ENCODE results near the gene RAD23B.

Gene RAD23B

DNA sequence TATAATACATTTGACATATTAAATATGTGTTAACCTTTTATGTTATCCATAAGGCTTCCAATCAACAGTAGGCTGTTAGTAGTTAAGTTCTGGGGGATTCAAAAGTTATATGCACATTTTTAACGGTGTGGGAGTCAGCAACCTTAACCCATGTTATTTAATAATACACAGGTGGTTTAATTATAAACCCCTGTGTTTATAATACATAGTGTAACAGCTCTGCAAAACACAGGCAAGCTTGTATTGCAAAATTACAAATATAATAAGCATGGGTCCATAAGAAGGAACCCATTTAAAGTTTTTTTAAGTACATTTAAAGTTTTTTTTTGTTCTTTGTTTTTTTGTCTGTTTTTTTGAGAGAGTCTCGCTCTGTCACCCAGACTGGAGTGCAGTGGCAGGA, 14.5 kb upstream of the RAD23B start:
- DNase-seq (ENCODE audit: low read depth in 2 of 2), result no peak

DNA sequence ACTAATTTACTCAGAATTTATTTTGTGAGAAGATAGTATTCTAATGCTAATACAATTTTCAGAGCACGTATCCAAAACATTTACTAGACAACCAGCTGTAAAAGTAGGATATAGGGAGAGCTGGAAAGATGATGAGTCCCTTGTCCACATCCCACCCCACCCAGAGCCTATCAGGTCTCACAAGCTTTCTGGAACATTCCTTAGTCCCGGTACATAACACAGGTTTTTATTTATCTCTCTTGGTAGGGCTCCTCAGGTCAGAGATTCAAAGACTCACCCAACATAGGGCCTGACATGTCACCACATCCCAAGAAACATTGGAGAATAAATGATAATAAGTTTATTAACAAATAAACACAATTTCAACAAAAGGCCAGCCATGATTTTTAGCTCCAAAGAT, 13.8 kb upstream of the RAD23B start:
- no peak for DNase-seq (ENCODE audit: low read depth in 2 of 2)

- DNase-seq (ENCODE audit: low read depth in 2 of 2), result no peak
Observed at GRCh38 chr9:107269681-107270080, 13.4 kb upstream of the RAD23B start.

GRCh38 chr9:107270082-107270481, 13.0 kb upstream of the RAD23B start:
- DNase-seq (ENCODE audit: low read depth in 2 of 2), result no peak

DNA sequence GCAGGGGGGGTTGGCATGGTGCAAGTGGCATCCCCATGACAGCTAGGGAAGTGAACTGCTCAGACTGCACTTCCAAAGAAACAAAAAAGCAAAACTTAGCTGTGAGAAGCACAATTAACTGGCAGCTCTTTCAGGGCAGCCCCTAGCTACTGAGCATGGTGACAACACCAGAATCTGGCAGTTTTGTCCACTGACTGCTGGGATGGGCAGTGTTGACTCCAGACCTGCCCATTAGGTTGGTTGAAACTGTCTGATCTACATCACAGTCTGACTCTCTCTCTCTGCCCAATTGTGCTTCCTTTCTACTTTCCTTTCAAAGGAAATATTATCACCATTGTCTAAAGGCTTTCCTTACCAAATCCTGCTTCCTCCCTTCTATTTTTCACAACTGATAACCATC, 12.5 kb upstream of the RAD23B start:
- DNase-seq (ENCODE audit: low read depth in 2 of 2), result no peak

GRCh38 chr9:107273634-107274033, 9.4 kb upstream of the RAD23B start:
- DNase-seq (ENCODE audit: low read depth in 2 of 2), result no peak

- DNase-seq (ENCODE audit: low read depth in 2 of 2), result no peak
Observed at GRCh38 chr9:107274096-107274495, 9.0 kb upstream of the RAD23B start.

- no peak for DNase-seq (ENCODE audit: low read depth in 2 of 2)
Observed at GRCh38 chr9:107274953-107275422, 8.1 kb upstream of the RAD23B start.

GRCh38 chr9:107275530-107275929, 7.5 kb upstream of the RAD23B start:
- DNase-seq (ENCODE audit: low read depth in 2 of 2), result no peak

- DNase-seq (ENCODE audit: low read depth in 2 of 2), result no peak
Observed at GRCh38 chr9:107276966-107277710, 5.9 kb upstream of the RAD23B start.

DNA sequence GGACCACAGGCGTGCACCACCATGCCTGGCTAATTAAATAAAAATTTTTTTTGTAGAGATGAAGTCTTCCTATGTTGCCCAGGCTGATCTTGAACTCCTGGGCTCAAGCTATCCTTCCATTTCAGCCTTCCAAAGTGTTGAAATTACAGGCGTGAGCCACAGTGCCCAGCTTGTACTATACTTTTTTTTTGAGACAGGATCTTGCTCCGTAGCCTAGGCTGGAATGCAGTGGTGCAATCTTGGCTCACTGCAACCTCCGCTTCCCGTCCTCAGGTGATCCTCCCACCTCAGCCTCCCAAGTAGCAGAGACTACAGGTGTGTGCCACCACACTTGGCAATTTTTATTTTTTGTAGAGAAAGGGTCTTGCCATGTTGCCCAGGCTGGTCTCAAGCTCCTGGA, 5.3 kb upstream of the RAD23B start:
- no peak for DNase-seq (ENCODE audit: low read depth in 2 of 2)

- no peak for DNase-seq (ENCODE audit: low read depth in 2 of 2)
Observed at GRCh38 chr9:107279086-107279485, 4.0 kb upstream of the RAD23B start.

- DNase-seq (ENCODE audit: low read depth in 2 of 2), result no peak
Observed at GRCh38 chr9:107280543-107280942, 2.5 kb upstream of the RAD23B start.

- no peak for DNase-seq (ENCODE audit: low read depth in 2 of 2)
Observed at GRCh38 chr9:107281184-107281583, 1.9 kb upstream of the RAD23B start.

DNA sequence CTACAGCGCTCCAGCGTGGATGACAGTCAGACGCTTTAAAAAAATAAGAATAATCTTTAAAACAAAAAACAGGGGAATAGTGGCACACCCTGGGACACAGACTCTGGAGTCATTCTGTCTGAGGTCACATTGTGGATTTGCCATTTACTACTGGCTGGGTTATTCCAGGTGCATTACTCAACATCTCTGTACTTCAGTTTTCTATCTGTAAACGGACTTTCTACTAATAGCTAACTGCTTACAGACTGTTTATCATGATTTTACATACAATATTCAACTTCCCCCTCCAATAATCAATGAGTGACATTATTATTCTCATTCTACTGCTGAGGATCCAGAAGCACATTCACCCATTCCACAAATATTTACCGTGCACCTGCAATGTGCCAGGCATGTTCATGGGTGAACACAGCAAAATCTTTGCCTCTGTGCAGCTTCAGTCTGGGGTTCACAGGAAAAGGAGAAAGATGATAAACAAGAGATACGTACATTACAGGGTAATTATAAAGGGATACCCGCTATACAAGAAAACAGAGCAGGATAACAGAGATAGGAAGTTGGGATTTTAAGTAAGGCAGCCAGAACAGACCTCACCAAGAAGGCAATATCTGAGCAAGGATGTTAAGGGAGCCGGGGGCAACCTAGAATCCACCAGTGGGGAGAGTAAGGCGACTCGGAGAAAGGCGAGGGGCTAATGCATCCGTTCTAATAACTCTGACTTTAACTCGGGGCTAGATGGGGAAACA, 984 bp upstream of the RAD23B start:
- no peak for DNase-seq (ENCODE audit: low read depth in 2 of 2)

GRCh38 chr9:107283623-107284616, 841 bp downstream of the RAD23B start:
- peak; percentile 60 to 69 for DNase-seq (ENCODE audit: low read depth in 2 of 2)

GRCh38 chr9:107284636-107285035, 1.6 kb downstream of the RAD23B start:
- no peak for DNase-seq (ENCODE audit: low read depth in 2 of 2)

DNA sequence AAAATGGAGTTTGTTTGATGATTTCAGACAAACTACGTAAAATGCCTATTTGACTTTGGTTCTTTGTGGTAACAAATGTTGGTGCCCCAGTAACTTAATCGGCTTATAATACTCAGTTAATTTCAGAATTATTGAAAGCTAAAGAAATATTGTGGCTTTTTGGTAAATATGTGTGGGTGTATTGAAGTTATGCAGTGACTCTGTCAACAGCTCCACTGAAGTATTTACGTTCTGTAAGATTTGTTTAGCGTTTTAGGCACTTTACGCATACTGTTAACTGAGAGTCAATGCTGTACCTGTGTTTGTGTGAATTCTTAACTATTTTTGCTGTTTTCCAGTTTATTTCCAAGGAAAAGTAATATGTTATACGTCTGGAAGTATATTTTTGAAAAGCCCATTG, 2.2 kb downstream of the RAD23B start:
- DNase-seq (ENCODE audit: low read depth in 2 of 2), result no peak

- no peak for DNase-seq (ENCODE audit: low read depth in 2 of 2)
Observed at GRCh38 chr9:107286057-107286456, 3.0 kb downstream of the RAD23B start.

DNA sequence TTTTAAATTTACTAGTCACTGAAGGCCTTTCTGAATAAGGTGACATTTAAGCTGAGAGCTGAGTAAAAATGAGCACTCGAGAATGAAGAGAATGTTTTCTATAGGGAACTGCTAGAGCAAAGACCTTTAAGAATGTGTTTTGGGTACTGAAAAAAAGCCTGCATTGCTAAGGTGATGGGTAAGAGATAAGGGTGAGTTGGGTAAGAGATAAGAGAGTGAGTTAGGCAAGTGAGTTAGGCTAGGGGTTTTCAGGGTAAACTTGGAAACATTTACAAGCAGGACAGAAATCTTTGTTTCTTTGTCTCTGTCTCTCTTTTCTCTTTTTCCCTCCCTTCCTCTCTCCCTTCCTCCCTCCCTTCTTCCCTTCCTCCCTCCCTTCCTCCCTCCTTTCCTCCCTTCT, 5.6 kb downstream of the RAD23B start:
- no peak for DNase-seq (ENCODE audit: low read depth in 2 of 2)

- DNase-seq (ENCODE audit: low read depth in 2 of 2), result no peak
Observed at GRCh38 chr9:107290619-107291018, 7.5 kb downstream of the RAD23B start.

All from stimulated activated CD8-positive, alpha-beta memory T cell treated with anti-CD3 and anti-CD28 coated beads, Interleukin-15, amount 100 ng/mL, for 48 hours (primary cell).